Measurements from ENCODE around the gene ANP32B.

The ANP32B gene

DNA sequence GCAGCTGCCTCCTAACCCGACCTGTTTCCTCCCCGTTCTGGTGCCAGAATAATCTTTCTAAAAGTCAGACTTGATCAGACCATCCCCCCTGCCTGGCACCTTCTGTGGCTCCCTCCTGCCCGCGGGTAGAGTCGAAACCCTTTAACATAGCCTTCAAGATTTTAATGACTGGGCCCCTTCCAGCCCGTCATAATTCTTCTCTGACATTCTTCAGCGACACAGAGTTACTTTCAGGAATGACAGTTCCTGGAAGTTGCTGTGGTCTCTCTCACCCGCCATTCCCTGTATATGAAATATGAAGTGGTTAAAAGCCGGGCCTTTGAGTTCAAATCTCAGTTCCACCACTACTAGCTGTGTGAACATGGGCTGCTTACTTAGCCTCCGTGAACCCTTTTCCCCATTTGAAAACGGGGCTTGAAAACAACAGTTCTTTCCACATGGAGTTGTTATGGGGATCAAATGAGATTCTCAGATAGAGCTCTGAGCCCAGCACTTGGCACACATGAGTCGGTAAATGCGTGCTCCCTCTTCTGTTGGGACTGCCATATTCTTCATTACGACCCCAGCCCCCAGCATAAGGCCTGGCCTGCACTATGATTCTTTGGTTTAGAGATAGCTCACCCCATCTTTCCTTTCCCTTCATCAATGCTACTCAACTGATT lies 74.1 kb downstream of the ANP32B start:
- DNase-seq (ENCODE audit: low read depth in 4 of 4, low spot score in 1 of 4), result no peak

DNA sequence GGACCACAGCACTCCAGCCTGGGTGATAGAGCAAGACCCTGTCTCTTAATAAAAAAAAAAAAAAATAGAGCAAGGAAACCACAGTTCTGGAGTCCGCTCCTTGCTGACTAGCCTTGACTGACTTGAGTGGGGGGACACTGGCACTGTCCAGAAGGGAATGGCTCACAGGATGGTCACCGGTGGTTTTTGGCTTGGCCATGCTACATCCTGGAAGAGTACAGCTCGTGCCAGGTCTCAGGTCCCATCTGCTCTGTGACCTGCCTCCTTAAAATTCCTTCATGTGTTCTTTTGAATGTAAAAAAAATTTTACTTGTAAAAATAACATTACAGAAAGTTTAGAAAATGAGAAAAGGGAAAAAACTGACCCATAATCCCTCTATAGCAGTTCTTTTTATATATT lies 79.0 kb downstream of the ANP32B start:
- DNase-seq (ENCODE audit: low read depth in 4 of 4, low spot score in 1 of 4), result no peak

DNA sequence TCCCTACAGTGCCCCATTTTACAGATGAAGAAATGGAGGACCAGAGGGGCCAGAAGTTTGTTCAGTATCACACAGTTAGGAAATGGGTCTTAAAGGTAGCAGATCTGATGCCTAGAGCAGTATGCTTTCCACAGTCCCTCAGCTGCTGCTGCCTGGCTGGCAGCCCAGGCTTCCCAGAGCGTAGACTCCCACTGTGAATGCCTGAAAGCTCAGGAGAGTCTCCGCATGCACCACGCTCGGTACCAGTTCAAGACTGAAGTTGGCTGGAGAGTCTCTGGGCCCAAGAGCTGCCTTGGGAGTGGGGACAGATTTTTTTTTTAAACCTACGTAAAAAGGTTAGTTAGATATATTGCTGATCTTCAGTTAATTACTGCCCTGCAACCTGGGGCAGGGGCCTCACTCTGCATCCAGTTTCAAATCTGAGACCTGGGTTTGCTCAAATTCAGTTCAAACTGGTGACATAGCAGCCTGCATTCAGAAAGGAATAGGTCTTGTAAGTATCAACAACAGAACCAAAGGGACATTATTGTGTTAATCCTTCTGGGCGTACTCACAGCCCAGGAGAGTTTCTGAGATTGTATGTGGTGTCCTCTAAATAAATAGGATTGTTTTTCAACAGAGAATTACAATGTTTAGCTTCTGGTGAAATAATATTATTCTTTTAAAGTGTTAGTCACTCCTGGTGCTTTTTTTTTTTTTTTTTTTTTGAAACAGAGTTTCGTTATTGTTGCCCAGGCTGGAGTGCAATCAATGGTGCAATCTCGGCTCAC lies 81.7 kb downstream of the ANP32B start:
- DNase-seq (ENCODE audit: low read depth in 4 of 4, low spot score in 1 of 4), result no peak
